MM.1S (cell line): ENCODE results near the gene DUSP15.

ENCODE experiments used
- CTCF ChIP-seq: fragments of 300-600 bp; sonication (generic); IDR thresholded peaks from 2 replicates; pipeline ENCODE4 v1.5.1; 2016; ENCODE audit warnings: antibody characterized with exemption, low read length, mixed read lengths
- EZH2 ChIP-seq: fragments of 300-600 bp; sonication (generic); optimal IDR thresholded peaks from 2 replicates; pipeline ENCODE3; 2017; ENCODE audit warnings: low read depth, mild to moderate bottlenecking, antibody characterized with exemption, low read length, mixed read lengths

GRCh38 chr20:31833130-31833930 is 37.0 kb downstream of the DUSP15 start:
- TF ChIP-seq CTCF (peak; percentile 91), EZH2 (no peak)
